Ishikawa (cell line): ENCODE results near the gene KCNAB1.

Source experiments
- CEBPB ChIP-seq: IDR thresholded peaks from 2 replicates; pipeline ENCODE4 v1.6.1; 2012
- CREB1 ChIP-seq: IDR thresholded peaks from 2 replicates; pipeline ENCODE4 v1.6.1; 2012; ENCODE audit warnings: low read depth
- EP300 ChIP-seq: IDR thresholded peaks from 2 replicates; pipeline ENCODE4 v1.6.1; 2012; ENCODE audit warnings: borderline replicate concordance
- FOXM1 ChIP-seq: IDR thresholded peaks from 2 replicates; pipeline ENCODE4 v1.6.1; 2012; ENCODE audit warnings: low read depth, borderline replicate concordance
- NFIC ChIP-seq: IDR thresholded peaks from 2 replicates; pipeline ENCODE4 v1.6.1; 2012
- RAD21 ChIP-seq: IDR thresholded peaks from 2 replicates; pipeline ENCODE4 v1.6.1; 2012; ENCODE audit warnings: low read depth
- REST ChIP-seq: IDR thresholded peaks from 2 replicates; pipeline ENCODE4 v1.6.1; 2012; ENCODE audit warnings: low read depth, mild to moderate bottlenecking
- TAF1 ChIP-seq: IDR thresholded peaks from 2 replicates; pipeline ENCODE4 v1.6.1; 2012; ENCODE audit warnings: low read depth, mild to moderate bottlenecking
- TCF12 ChIP-seq: IDR thresholded peaks from 2 replicates; pipeline ENCODE4 v1.6.1; 2012; ENCODE audit warnings: low read depth
- TEAD4 ChIP-seq: IDR thresholded peaks from 2 replicates; pipeline ENCODE4 v1.6.1; 2012
- YY1 ChIP-seq: IDR thresholded peaks from 2 replicates; pipeline ENCODE4 v1.6.1; 2012; ENCODE audit warnings: low read depth
- ZBTB7A ChIP-seq: IDR thresholded peaks from 2 replicates; pipeline ENCODE4 v1.6.1; 2012; ENCODE audit warnings: low read depth
- TF ChIP-seq, protein P1 (sequence below): IDR thresholded peaks from 2 replicates; pipeline ENCODE4 v1.6.1; 2012
- TF ChIP-seq, protein P2 (sequence below): IDR thresholded peaks from 2 replicates; pipeline ENCODE4 v1.6.1; 2012

DNA sequence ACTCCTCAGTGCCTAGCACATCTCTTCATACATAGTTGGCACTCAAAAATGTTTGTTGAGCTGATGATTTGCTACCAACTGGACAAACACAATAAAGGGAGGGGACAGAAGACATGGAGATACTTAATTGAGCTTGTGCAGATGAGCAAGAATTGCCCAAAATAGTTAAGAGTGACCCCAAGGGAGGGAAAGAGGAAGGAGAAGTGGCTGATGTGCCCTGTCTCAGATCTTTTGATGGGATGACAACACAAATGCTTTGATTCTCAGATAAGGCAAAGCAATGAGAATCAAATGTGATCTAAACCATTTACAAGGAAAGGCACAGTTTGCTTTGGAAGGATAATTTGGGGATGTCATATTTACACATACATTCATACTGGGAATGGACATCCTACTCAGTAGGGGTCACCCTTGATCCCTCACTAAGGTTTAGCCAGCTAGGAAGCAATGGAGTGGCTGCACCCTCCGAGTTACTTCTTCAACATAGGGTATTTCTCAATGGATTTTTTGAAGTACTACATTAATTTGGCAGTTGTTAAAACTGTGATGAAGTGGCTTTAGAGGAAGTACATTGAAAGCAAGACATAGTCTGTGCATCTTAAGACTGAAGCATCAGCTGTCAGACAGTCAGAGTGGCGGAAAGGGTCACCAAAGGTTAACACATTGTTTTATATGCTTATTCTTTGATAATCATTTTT lies 456.4 kb downstream of the KCNAB1 start:
- TF ChIP-seq REST (no peak), YY1 (no peak), EP300 (no peak), CEBPB (no peak), RAD21 (peak; percentile 34), CREB1 (no peak), TEAD4 (no peak), FOXM1 (no peak), TCF12 (no peak), TAF1 (no peak), ZBTB7A (no peak), NFIC (no peak)
- TF ChIP-seq, protein P1, sequence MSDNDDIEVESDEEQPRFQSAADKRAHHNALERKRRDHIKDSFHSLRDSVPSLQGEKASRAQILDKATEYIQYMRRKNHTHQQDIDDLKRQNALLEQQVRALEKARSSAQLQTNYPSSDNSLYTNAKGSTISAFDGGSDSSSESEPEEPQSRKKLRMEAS, result no peak
- TF ChIP-seq, protein P2, sequence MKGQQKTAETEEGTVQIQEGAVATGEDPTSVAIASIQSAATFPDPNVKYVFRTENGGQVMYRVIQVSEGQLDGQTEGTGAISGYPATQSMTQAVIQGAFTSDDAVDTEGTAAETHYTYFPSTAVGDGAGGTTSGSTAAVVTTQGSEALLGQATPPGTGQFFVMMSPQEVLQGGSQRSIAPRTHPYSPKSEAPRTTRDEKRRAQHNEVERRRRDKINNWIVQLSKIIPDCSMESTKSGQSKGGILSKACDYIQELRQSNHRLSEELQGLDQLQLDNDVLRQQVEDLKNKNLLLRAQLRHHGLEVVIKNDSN, result no peak
